Endothelial cell (in vitro differentiated cells): Measurements from ENCODE around the gene PNPO. TPM values are rescaled to one million over a fixed set of nuclear protein-coding genes. Genes with fewer than 3 reads are reported as not detected.
"Not testable (repeated sequence)": the region's sequence is repeated elsewhere in the genome, so short reads cannot be mapped to it uniquely, and the experiment has no call there.

Experiments
- DNase-seq: peaks from one replicate; pipeline ENCODE4 v3.0.0; 2021; ENCODE audit warnings: low spot score
- H3K27ac Mint-ChIP-seq: one replicate; pipeline ENCODE4 v1.8.0; 2021; ENCODE audit warnings: mixed read lengths, inconsistent platforms; ENCODE audit not compliant: unreplicated experiment
- H3K27me3 Mint-ChIP-seq: one replicate; pipeline ENCODE4 v1.8.0; 2021; ENCODE audit warnings: mild to moderate bottlenecking, moderate library complexity, mixed read lengths, inconsistent platforms; ENCODE audit not compliant: unreplicated experiment
- H3K36me3 Mint-ChIP-seq: one replicate; pipeline ENCODE4 v1.8.0; 2021; ENCODE audit warnings: mild to moderate bottlenecking, low read depth, mixed read lengths, inconsistent platforms; ENCODE audit not compliant: unreplicated experiment
- H3K4me1 Mint-ChIP-seq: one replicate; pipeline ENCODE4 v1.8.0; 2021; ENCODE audit warnings: mild to moderate bottlenecking, mixed read lengths, inconsistent platforms; ENCODE audit not compliant: unreplicated experiment
- H3K4me3 Mint-ChIP-seq: one replicate; pipeline ENCODE4 v1.8.0; 2021; ENCODE audit warnings: mild to moderate bottlenecking, mixed read lengths, inconsistent platforms; ENCODE audit not compliant: unreplicated experiment
- H3K9me3 Mint-ChIP-seq: one replicate; pipeline ENCODE4 v1.8.0; 2021; ENCODE audit warnings: mixed read lengths, inconsistent platforms; ENCODE audit not compliant: unreplicated experiment
- total RNA-seq: library from RNA; stranded (reverse); fragmentation: NEBNext Ultra II Directional; extraction: Animal tissue kit (Norgen Biotek cat#: 25700); gene quantifications from one replicate; pipeline ENCODE4 v1.2.1, GENCODE V29; 2021; ENCODE audit not compliant: unreplicated experiment
- TF ChIP-seq, protein P1 (sequence below): fragments of 200-600 bp; sonication (generic); IDR thresholded peaks from one replicate; pipeline ENCODE4 v1.5.0; 2021; ENCODE audit warnings: antibody characterized with exemption; ENCODE audit not compliant: unreplicated experiment

PNPO gene
- total RNA-seq, 1 donor from 2014 or later, result 16.4 TPM

DNA sequence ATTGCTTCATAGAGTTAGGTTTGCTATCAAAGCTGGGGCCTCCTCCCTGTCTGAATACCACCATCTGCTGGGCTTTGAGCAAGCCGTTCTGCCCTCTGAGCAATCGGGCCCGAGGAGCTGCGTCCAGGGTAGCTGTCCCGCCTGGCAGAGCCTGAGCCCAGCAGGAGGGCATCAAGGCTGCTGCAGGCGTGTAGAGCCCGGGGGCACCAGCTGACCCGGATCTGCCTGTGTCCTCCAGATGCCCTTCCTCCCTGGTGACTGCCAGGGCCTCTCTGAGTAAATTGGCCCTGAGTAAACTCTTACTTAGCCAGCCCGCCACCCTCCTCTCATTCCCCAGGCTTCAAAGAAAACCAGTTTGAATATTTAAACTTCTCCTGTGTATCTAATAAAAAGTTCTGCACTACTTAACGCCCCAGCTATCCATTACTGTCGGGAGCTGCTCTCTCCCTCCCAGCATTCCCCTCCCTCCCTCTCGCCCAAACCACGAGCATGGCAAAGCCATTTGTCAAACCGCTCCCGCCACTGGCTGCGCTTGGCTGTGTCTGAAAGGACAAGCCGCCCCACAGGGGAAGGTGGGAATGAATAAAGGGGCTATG is 46.0 kb downstream of the PNPO start:
- no peaks in the 10 kb centered on the region for H3K9me3 Mint-ChIP-seq
- TF ChIP-seq, protein P1, sequence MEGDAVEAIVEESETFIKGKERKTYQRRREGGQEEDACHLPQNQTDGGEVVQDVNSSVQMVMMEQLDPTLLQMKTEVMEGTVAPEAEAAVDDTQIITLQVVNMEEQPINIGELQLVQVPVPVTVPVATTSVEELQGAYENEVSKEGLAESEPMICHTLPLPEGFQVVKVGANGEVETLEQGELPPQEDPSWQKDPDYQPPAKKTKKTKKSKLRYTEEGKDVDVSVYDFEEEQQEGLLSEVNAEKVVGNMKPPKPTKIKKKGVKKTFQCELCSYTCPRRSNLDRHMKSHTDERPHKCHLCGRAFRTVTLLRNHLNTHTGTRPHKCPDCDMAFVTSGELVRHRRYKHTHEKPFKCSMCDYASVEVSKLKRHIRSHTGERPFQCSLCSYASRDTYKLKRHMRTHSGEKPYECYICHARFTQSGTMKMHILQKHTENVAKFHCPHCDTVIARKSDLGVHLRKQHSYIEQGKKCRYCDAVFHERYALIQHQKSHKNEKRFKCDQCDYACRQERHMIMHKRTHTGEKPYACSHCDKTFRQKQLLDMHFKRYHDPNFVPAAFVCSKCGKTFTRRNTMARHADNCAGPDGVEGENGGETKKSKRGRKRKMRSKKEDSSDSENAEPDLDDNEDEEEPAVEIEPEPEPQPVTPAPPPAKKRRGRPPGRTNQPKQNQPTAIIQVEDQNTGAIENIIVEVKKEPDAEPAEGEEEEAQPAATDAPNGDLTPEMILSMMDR, result no peak
- peaks cover 3% of the 10 kb centered on the region for H3K27me3 Mint-ChIP-seq
- no peak overlapping the region for H3K27ac Mint-ChIP-seq
- no peak overlapping the region for H3K4me3 Mint-ChIP-seq
- peaks cover 8% of the 10 kb centered on the region for H3K36me3 Mint-ChIP-seq
- DNase-seq, result no peak
- peaks cover 9% of the 10 kb centered on the region for H3K4me1 Mint-ChIP-seq

DNA sequence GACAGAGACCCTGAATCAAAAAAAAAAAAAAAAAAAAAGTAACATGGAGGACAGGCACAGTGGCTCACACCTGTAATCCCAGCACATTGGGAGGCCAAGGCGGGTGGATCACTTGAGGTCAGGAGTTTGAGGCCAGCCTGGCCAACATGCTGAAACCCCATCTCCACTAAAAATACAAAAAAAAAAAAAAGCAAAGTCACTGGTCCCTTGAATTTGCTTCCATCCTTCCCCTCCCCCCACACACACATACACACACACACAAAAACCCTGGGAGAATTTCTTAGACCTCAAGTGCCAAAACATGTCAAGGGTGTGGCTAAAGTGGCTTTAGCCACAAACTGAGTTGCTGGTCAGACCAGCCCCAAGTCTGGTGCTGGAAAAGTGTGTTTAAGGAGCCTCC is 47.1 kb downstream of the PNPO start:
- not testable (repeated sequence) for H3K27ac Mint-ChIP-seq, H3K4me1 Mint-ChIP-seq, DNase-seq, H3K36me3 Mint-ChIP-seq, H3K9me3 Mint-ChIP-seq, H3K27me3 Mint-ChIP-seq, H3K4me3 Mint-ChIP-seq

DNA sequence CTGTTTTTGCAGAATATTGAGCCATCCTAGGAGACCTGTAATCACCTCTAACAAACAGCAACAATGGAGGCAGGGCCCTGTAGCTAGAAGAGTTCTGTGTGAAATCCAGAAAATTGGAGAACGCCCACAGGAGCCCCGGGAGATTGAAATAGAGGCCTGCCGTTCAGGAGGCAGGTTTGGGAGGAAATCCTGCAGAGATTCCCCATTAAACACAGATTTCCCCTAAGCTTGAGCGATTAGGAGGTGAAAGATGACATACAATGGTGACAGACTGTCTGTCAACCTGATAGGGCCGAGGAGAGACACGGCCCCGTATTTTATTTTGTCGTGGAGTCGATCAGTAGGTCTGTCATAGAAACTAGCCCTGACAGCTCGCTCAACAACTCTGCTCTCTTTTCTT is 47.8 kb downstream of the PNPO start:
- H3K27ac Mint-ChIP-seq, result no peak overlapping the region
- H3K36me3 Mint-ChIP-seq, result no peaks in the 10 kb centered on the region
- TF ChIP-seq, protein P1, result no peak
- peaks cover 9% of the 10 kb centered on the region for H3K4me1 Mint-ChIP-seq
- no peak overlapping the region for H3K4me3 Mint-ChIP-seq
- no peak for DNase-seq
- H3K9me3 Mint-ChIP-seq, result no peaks in the 10 kb centered on the region
- H3K27me3 Mint-ChIP-seq, result peaks cover 3% of the 10 kb centered on the region

DNA sequence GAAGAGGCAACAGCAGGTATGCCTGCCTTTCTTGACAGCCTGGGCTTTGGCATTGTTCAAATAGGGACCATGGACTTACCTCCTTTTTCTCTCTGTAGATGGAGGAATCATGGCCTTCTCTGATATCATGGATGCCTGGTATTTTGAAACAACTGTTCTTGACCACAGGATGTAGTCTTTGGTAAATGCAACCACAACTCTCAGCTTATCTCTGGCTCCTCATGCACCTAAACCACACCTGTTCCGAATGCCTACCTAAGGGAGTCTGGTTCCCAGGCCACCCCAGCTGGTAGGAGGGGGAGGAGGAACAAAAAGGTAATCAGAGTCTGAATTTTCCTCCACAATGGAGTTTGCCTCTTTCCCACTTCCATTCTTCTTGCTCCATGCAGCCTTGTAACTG is 48.3 kb downstream of the PNPO start:
- TF ChIP-seq, protein P1, result no peak
- Mint-ChIP-seq H3K27ac (peak overlapping the region; percentile 31), H3K27me3 (peaks cover 3% of the 10 kb centered on the region), H3K36me3 (no peaks in the 10 kb centered on the region), H3K9me3 (no peaks in the 10 kb centered on the region), H3K4me3 (no peak overlapping the region), H3K4me1 (peaks cover 11% of the 10 kb centered on the region)
- no peak for DNase-seq

DNA sequence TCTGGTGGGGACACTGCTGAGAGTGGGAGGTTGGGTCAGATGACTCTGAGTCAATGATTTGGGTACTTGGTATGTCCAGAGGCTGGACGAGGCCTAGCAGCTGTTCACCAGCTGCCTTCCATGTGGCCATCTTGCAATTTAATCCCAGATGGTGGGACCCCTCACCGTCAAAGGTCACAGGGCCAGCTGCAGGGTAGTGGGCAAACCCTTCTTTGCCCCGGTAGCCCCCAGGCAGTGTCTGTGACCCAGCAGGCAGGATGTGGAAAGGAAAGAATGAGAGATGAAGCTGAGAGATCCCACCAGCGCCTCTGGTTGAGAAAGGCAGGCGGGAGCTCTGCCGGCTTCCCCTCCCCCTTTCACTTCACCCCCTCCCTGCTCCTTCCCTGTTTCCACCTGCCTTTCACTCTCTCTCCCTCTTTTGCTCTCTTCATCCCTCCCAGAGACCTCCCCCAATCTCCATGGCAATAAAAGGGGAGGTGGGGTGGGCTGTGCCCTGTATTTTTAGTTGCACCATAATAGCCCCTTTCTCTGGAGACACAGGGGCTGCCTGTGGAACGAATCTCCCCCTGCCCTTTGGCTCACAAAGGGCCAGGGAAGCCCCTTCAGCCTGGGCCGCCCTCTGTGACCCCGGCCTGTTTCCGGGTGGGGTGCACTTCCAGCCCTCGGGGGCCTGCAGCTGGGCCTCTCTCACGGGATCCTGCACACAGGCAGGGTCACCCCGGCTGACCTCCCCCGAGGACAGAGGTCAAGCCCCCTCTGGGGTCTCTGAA is 49.8 kb downstream of the PNPO start:
- no peak for DNase-seq
- Mint-ChIP-seq H3K27me3 (peaks cover 2% of the 10 kb centered on the region), H3K36me3 (no peaks in the 10 kb centered on the region), H3K4me3 (no peak overlapping the region), H3K9me3 (no peaks in the 10 kb centered on the region), H3K27ac (no peak overlapping the region), H3K4me1 (peaks cover 11% of the 10 kb centered on the region)
- TF ChIP-seq, protein P1, result no peak
